ENCODE measurements around the gene LARGE1.

DNA sequence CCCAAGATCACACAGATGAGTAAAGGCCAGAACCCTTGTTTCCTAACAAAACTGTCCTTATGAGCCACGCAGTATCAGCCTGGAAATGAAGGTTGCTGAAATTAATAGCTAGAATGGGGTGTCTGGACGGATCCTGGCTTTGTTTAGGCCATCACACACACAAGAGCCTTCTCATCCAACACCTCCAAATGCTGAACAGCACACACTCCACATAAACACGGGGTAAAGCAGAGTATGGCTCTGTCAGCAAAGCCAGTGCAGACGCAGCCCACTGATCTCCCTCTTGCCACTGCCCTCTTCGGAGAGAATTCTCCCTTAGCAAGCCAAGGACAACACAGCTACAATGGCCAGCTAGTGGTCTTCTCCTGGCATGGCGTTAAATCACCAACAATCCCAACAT is 469.5 kb downstream of the LARGE1 start:
- TF ChIP-seq, protein P1, sequence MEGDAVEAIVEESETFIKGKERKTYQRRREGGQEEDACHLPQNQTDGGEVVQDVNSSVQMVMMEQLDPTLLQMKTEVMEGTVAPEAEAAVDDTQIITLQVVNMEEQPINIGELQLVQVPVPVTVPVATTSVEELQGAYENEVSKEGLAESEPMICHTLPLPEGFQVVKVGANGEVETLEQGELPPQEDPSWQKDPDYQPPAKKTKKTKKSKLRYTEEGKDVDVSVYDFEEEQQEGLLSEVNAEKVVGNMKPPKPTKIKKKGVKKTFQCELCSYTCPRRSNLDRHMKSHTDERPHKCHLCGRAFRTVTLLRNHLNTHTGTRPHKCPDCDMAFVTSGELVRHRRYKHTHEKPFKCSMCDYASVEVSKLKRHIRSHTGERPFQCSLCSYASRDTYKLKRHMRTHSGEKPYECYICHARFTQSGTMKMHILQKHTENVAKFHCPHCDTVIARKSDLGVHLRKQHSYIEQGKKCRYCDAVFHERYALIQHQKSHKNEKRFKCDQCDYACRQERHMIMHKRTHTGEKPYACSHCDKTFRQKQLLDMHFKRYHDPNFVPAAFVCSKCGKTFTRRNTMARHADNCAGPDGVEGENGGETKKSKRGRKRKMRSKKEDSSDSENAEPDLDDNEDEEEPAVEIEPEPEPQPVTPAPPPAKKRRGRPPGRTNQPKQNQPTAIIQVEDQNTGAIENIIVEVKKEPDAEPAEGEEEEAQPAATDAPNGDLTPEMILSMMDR (IDR thresholded peaks at IDR 0.05) = no peak
- TF ChIP-seq POLR2A (IDR thresholded peaks at IDR 0.05) = no peak
